BLaER1 treated with 17β-estradiol and CSF1 and Interleukin-3, amounts not matched to agents 10 nM and 100 nM (cell line): ENCODE results near the gene GTPBP10.

Experiments
- H3K27ac ChIP-seq, 11 experiments: shearing (Covaris generic); formaldehyde crosslinking; 2 replicates each; pipeline ENCODE4 v1.8.1; 2022
- H3K27me3 ChIP-seq, 11 experiments: shearing (Covaris generic); formaldehyde crosslinking; 2 replicates each; pipeline ENCODE4 v1.8.1; 2022
- H3K36me3 ChIP-seq, 11 experiments: shearing (Covaris generic); formaldehyde crosslinking; 2 replicates each; pipeline ENCODE4 v1.8.1; 2022
- H3K4me1 ChIP-seq, 10 experiments: shearing (Covaris generic); formaldehyde crosslinking; 2 replicates each; pipeline ENCODE4 v1.8.1; 2022
- H3K4me2 ChIP-seq, 11 experiments: shearing (Covaris generic); formaldehyde crosslinking; 2 replicates each; pipeline ENCODE4 v1.8.1; 2022
- H3K4me3 ChIP-seq, 10 experiments: shearing (Covaris generic); formaldehyde crosslinking; 2 replicates each; pipeline ENCODE4 v1.8.1; 2022
- H3K9ac ChIP-seq, 11 experiments: shearing (Covaris generic); formaldehyde crosslinking; 2 replicates each; pipeline ENCODE4 v1.8.1; 2022
- H3K9me3 ChIP-seq, 11 experiments: shearing (Covaris generic); formaldehyde crosslinking; replicated peaks in 1 of 11; 2 replicates each; pipeline ENCODE4 v1.8.1; 2022
- H4K20me1 ChIP-seq, 11 experiments: shearing (Covaris generic); formaldehyde crosslinking; 2 replicates each; pipeline ENCODE4 v1.8.1; 2022
- Cebpa-rat ChIP-seq, 11 experiments: shearing (Covaris generic); IDR thresholded peaks; 2 replicates each; pipeline ENCODE4 v1.8.1; 2022

GTPBP10 gene

GRCh38 chr7:90391488-90391887, 45.0 kb downstream of the GTPBP10 start:
- Histone ChIP-seq H3K4me3 (no peak overlapping the region), H3K27ac (no peak overlapping the region), H3K4me2 (no peak overlapping the region), H3K9ac (no peak overlapping the region), H4K20me1 (no peaks in the 10 kb centered on the region), H3K36me3 (peaks cover 9 to 30% (median 16%) of the 10 kb centered on the region in 11 experiments; a peak in 20 of 22 replicates), H3K9me3 (peaks cover 0 to 11% (median 0%) of the 10 kb centered on the region in 11 experiments; a peak in 1 of 22 replicates), H3K4me1 (no peaks in the 10 kb centered on the region), H3K27me3 (no peaks in the 10 kb centered on the region)
- no peak for TF ChIP-seq Cebpa-rat (IDR thresholded peaks at IDR 0.05)

GRCh38 chr7:90396420-90396819, 49.9 kb downstream of the GTPBP10 start:
- H3K9me3 ChIP-seq = peaks cover 8 to 25% (median 12%) of the 10 kb centered on the region in 11 experiments; a peak in 17 of 22 replicates
- no peaks in the 10 kb centered on the region for H4K20me1 ChIP-seq
- peaks cover 0 to 1% (median 0%) of the 10 kb centered on the region in 10 experiments; a peak in 2 of 20 replicates for H3K4me1 ChIP-seq
- H3K9ac ChIP-seq = no peak overlapping the region
- H3K27ac ChIP-seq = no peak overlapping the region
- H3K27me3 ChIP-seq = no peaks in the 10 kb centered on the region
- H3K36me3 ChIP-seq = peaks cover 0 to 14% (median 4%) of the 10 kb centered on the region in 11 experiments; a peak in 9 of 22 replicates
- no peak for TF ChIP-seq Cebpa-rat (IDR thresholded peaks at IDR 0.05)
- H3K4me3 ChIP-seq = no peak overlapping the region
- H3K4me2 ChIP-seq = no peak overlapping the region

GRCh38 chr7:90401989-90402388, 55.5 kb downstream of the GTPBP10 start:
- Histone ChIP-seq H3K9ac (no peak overlapping the region), H3K27me3 (no peaks in the 10 kb centered on the region), H3K36me3 (peaks cover 0 to 17% (median 7%) of the 10 kb centered on the region in 11 experiments; a peak in 14 of 22 replicates), H3K4me1 (peaks cover 19 to 42% (median 35%) of the 10 kb centered on the region in 10 experiments), H3K4me2 (peak overlapping the region in 5 of 11 experiments; percentile 15 to 42 (median 34); a peak in 5 of 22 replicates), H3K27ac (peak overlapping the region in 6 of 11 experiments; percentile 5 to 93 (median 62); a peak in 9 of 22 replicates), H3K4me3 (no peak overlapping the region), H3K9me3 (peaks cover 7 to 19% (median 11%) of the 10 kb centered on the region in 11 experiments; a peak in 17 of 22 replicates), H4K20me1 (no peaks in the 10 kb centered on the region)
- no peak for TF ChIP-seq Cebpa-rat (IDR thresholded peaks at IDR 0.05)

- no peaks in the 10 kb centered on the region for H4K20me1 ChIP-seq
- no peak for TF ChIP-seq Cebpa-rat (IDR thresholded peaks at IDR 0.05)
- H3K4me1 ChIP-seq = peaks cover 19 to 42% (median 35%) of the 10 kb centered on the region in 10 experiments
- H3K27ac ChIP-seq = peak overlapping the region in 10 of 11 experiments; percentile 72 to 96 (median 92); a peak in 19 of 22 replicates
- H3K4me2 ChIP-seq = peak overlapping the region; percentile 67 to 90 (median 81)
- H3K9me3 ChIP-seq = peaks cover 7 to 14% (median 10%) of the 10 kb centered on the region in 11 experiments; a peak in 17 of 22 replicates
- peak overlapping the region in 8 of 11 experiments; percentile 81 to 86 (median 84); a peak in 13 of 22 replicates for H3K9ac ChIP-seq
- no peaks in the 10 kb centered on the region for H3K27me3 ChIP-seq
- peaks cover 0 to 25% (median 7%) of the 10 kb centered on the region in 11 experiments; a peak in 15 of 22 replicates for H3K36me3 ChIP-seq
- peak overlapping the region; percentile 57 to 70 (median 64) for H3K4me3 ChIP-seq
Observed at GRCh38 chr7:90402785-90403173, 56.3 kb downstream of the GTPBP10 start.

GRCh38 chr7:90403174-90404113, 56.9 kb downstream of the GTPBP10 start, which contains the start of gene CLDN12:
Gene CLDN12, plus strand, starts transcription at chr7:90403461. Its CDS starts 9,216 bp downstream, at chr7:90412677.
- Histone ChIP-seq H3K9me3 (peaks cover 3 to 7% (median 6%) of the 10 kb centered on the region in 11 experiments; a peak in 17 of 22 replicates), H4K20me1 (no peaks in the 10 kb centered on the region), H3K27me3 (no peaks in the 10 kb centered on the region), H3K9ac (peak within 1 kb of the TSS; percentile 74 to 86 (median 84)), H3K4me3 (peak within 1 kb of the TSS; percentile 57 to 70 (median 64)), H3K4me2 (peak within 1 kb of the TSS; percentile 67 to 90 (median 82)), H3K4me1 (peaks cover 19 to 42% (median 35%) of the 10 kb centered on the region in 10 experiments), H3K27ac (peak within 1 kb of the TSS; percentile 62 to 96 (median 92); a peak in 21 of 22 replicates), H3K36me3 (peaks cover 0 to 31% (median 7%) of the 10 kb centered on the region in 11 experiments; a peak in 15 of 22 replicates)
- TF ChIP-seq Cebpa-rat (IDR thresholded peaks at IDR 0.05) = peak; percentile 63 to 99 (median 97); a peak in 21 of 22 replicates

- Histone ChIP-seq H3K27me3 (no peaks in the 10 kb centered on the region), H3K9ac (peak overlapping the region in 4 of 11 experiments; percentile 57 to 66 (median 62); a peak in 8 of 22 replicates), H3K27ac (peak overlapping the region in 9 of 11 experiments; percentile 43 to 94 (median 76); a peak in 16 of 22 replicates), H4K20me1 (no peaks in the 10 kb centered on the region), H3K4me1 (peaks cover 19 to 42% (median 35%) of the 10 kb centered on the region in 10 experiments), H3K4me3 (peak overlapping the region in 8 of 10 experiments; percentile 52 to 67 (median 61); a peak in 11 of 20 replicates), H3K4me2 (peak overlapping the region; percentile 67 to 90 (median 73); a peak in 21 of 22 replicates), H3K36me3 (peaks cover 0 to 44% (median 18%) of the 10 kb centered on the region in 11 experiments; a peak in 15 of 22 replicates), H3K9me3 (no peaks in the 10 kb centered on the region)
- TF ChIP-seq Cebpa-rat (IDR thresholded peaks at IDR 0.05) = no peak
Observed at GRCh38 chr7:90404777-90405176, 58.3 kb downstream of the GTPBP10 start.

- peaks cover 0 to 4% (median 0%) of the 10 kb centered on the region in 11 experiments; a peak in 3 of 22 replicates for H4K20me1 ChIP-seq
- no peaks in the 10 kb centered on the region for H3K27me3 ChIP-seq
- no peak overlapping the region; a peak in 1 of 22 replicates for H3K4me2 ChIP-seq
- TF ChIP-seq Cebpa-rat (IDR thresholded peaks at IDR 0.05) = no peak
- H3K4me3 ChIP-seq = no peak overlapping the region
- no peak overlapping the region for H3K27ac ChIP-seq
- H3K9me3 ChIP-seq = no peaks in the 10 kb centered on the region
- no peak overlapping the region for H3K9ac ChIP-seq
- peaks cover 18 to 40% (median 28%) of the 10 kb centered on the region in 10 experiments for H3K4me1 ChIP-seq
- H3K36me3 ChIP-seq = peaks cover 1 to 54% (median 21%) of the 10 kb centered on the region in 11 experiments; a peak in 18 of 22 replicates
Observed at GRCh38 chr7:90407484-90407821, 60.9 kb downstream of the GTPBP10 start.

- no peak overlapping the region for H3K27ac ChIP-seq
- no peaks in the 10 kb centered on the region for H3K9me3 ChIP-seq
- H4K20me1 ChIP-seq = peaks cover 0 to 11% (median 0%) of the 10 kb centered on the region in 11 experiments; a peak in 4 of 22 replicates
- H3K4me2 ChIP-seq = no peak overlapping the region
- peaks cover 5 to 61% (median 25%) of the 10 kb centered on the region in 11 experiments; a peak in 19 of 22 replicates for H3K36me3 ChIP-seq
- no peaks in the 10 kb centered on the region for H3K27me3 ChIP-seq
- no peak overlapping the region for H3K9ac ChIP-seq
- H3K4me1 ChIP-seq = peaks cover 13 to 33% (median 22%) of the 10 kb centered on the region in 10 experiments
- H3K4me3 ChIP-seq = no peak overlapping the region
- TF ChIP-seq Cebpa-rat (IDR thresholded peaks at IDR 0.05) = no peak
Observed at GRCh38 chr7:90408142-90408541, 61.6 kb downstream of the GTPBP10 start.
